Endothelial cell (in vitro differentiated cells): ENCODE measurements around the gene DST. TPM values are rescaled to one million over a fixed set of nuclear protein-coding genes. Genes with fewer than 3 reads are reported as not detected.

Source experiments
- DNase-seq: peaks from one replicate; pipeline ENCODE4 v3.0.0; 2021; ENCODE audit warnings: low spot score
- H3K27ac Mint-ChIP-seq: one replicate; pipeline ENCODE4 v1.8.0; 2021; ENCODE audit warnings: mixed read lengths, inconsistent platforms; ENCODE audit not compliant: unreplicated experiment
- H3K27me3 Mint-ChIP-seq: one replicate; pipeline ENCODE4 v1.8.0; 2021; ENCODE audit warnings: mild to moderate bottlenecking, moderate library complexity, mixed read lengths, inconsistent platforms; ENCODE audit not compliant: unreplicated experiment
- H3K36me3 Mint-ChIP-seq: one replicate; pipeline ENCODE4 v1.8.0; 2021; ENCODE audit warnings: mild to moderate bottlenecking, low read depth, mixed read lengths, inconsistent platforms; ENCODE audit not compliant: unreplicated experiment
- H3K4me1 Mint-ChIP-seq: one replicate; pipeline ENCODE4 v1.8.0; 2021; ENCODE audit warnings: mild to moderate bottlenecking, mixed read lengths, inconsistent platforms; ENCODE audit not compliant: unreplicated experiment
- H3K4me3 Mint-ChIP-seq: one replicate; pipeline ENCODE4 v1.8.0; 2021; ENCODE audit warnings: mild to moderate bottlenecking, mixed read lengths, inconsistent platforms; ENCODE audit not compliant: unreplicated experiment
- H3K9me3 Mint-ChIP-seq: one replicate; pipeline ENCODE4 v1.8.0; 2021; ENCODE audit warnings: mixed read lengths, inconsistent platforms; ENCODE audit not compliant: unreplicated experiment
- CTCF ChIP-seq: fragments of 200-600 bp; sonication (generic); IDR thresholded peaks from one replicate; pipeline ENCODE4 v1.5.0; 2021; ENCODE audit warnings: antibody characterized with exemption; ENCODE audit not compliant: unreplicated experiment
- total RNA-seq: library from RNA; stranded (reverse); fragmentation: NEBNext Ultra II Directional; extraction: Animal tissue kit (Norgen Biotek cat#: 25700); gene quantifications from one replicate; pipeline ENCODE4 v1.2.1, GENCODE V29; 2021; ENCODE audit not compliant: unreplicated experiment

DST gene
- total RNA-seq, 1 donor from 2014 or later, result 284 TPM

- no peaks in the 10 kb centered on the region for H3K27me3 Mint-ChIP-seq
- no peak overlapping the region for H3K27ac Mint-ChIP-seq
- peaks cover 17% of the 10 kb centered on the region for H3K36me3 Mint-ChIP-seq
Observed at GRCh38 chr6:56518995-56519767, 123.5 kb downstream of the DST start.

GRCh38 chr6:56517155-56517745, 125.4 kb downstream of the DST start:
- Mint-ChIP-seq H3K36me3 (peaks cover 20% of the 10 kb centered on the region), H3K27me3 (no peaks in the 10 kb centered on the region), H3K27ac (no peak overlapping the region), H3K4me3 (no peak overlapping the region), H3K4me1 (peaks cover 17% of the 10 kb centered on the region), H3K9me3 (no peaks in the 10 kb centered on the region)
- TF ChIP-seq CTCF, result no peak
- DNase-seq, result no peak

More at GRCh38 chr6:56518995-56519767, 123.5 kb downstream of the DST start:
- no peak for TF ChIP-seq CTCF
- no peak overlapping the region for H3K4me3 Mint-ChIP-seq
- no peaks in the 10 kb centered on the region for H3K9me3 Mint-ChIP-seq
- H3K4me1 Mint-ChIP-seq, result peaks cover 23% of the 10 kb centered on the region
- no peak for DNase-seq

- no peaks in the 10 kb centered on the region for H3K9me3 Mint-ChIP-seq
- H3K27me3 Mint-ChIP-seq, result no peaks in the 10 kb centered on the region
- H3K4me1 Mint-ChIP-seq, result peaks cover 6% of the 10 kb centered on the region
- no peak overlapping the region for H3K4me3 Mint-ChIP-seq
- peaks cover 25% of the 10 kb centered on the region for H3K36me3 Mint-ChIP-seq
- no peak for DNase-seq
- TF ChIP-seq CTCF, result no peak
- peak overlapping the region; percentile 14 for H3K27ac Mint-ChIP-seq
Observed at GRCh38 chr6:56516003-56516402, 126.7 kb downstream of the DST start.

GRCh38 chr6:56515081-56515905, 127.4 kb downstream of the DST start:
- H3K9me3 Mint-ChIP-seq, result no peaks in the 10 kb centered on the region
- H3K27me3 Mint-ChIP-seq, result no peaks in the 10 kb centered on the region
- no peak for TF ChIP-seq CTCF
- DNase-seq, result no peak
- H3K27ac Mint-ChIP-seq, result no peak overlapping the region
- H3K4me1 Mint-ChIP-seq, result peaks cover 3% of the 10 kb centered on the region
- H3K4me3 Mint-ChIP-seq, result no peak overlapping the region
- peaks cover 24% of the 10 kb centered on the region for H3K36me3 Mint-ChIP-seq
